ENCODE results near the gene PIK3C2G.
"Not testable (repeated sequence)": the region's sequence is repeated elsewhere in the genome, so short reads cannot be mapped to it uniquely, and the experiment has no call there.

- not testable (repeated sequence) for TF ChIP-seq CTCF (IDR thresholded peaks at IDR 0.05); POLR2A (IDR thresholded peaks at IDR 0.05); POLR2AphosphoS5 (IDR thresholded peaks at IDR 0.05; ENCODE audit: insufficient read depth in 1 of 2, low read depth in 1 of 2)
Measured at GRCh38 chr12:18500160-18500574, 238.8 kb downstream of the PIK3C2G start.

Measured in vagina (tissue), 2 donors.